Ectodermal cell (in vitro differentiated cells): ENCODE results near the gene SPAM1.

Experiments
- H3K27ac ChIP-seq: 2 replicates; pipeline ENCODE4 v1.7.0; 2013; ENCODE audit warnings: mild to moderate bottlenecking, low read depth, low read length; ENCODE audit not compliant: insufficient read depth, poor library complexity, severe bottlenecking
- H3K27me3 ChIP-seq: 2 replicates; pipeline ENCODE4 v1.7.0; 2013; ENCODE audit warnings: mild to moderate bottlenecking, low read length; ENCODE audit not compliant: insufficient read depth, control insufficient read depth, poor library complexity, severe bottlenecking
- H3K36me3 ChIP-seq: one replicate; pipeline ENCODE4 v1.7.0; 2013; ENCODE audit warnings: low read length; ENCODE audit not compliant: control insufficient read depth, insufficient read depth
- H3K4me1 ChIP-seq: one replicate; pipeline ENCODE4 v1.7.0; 2013; ENCODE audit warnings: low read length; ENCODE audit not compliant: control insufficient read depth, insufficient read depth
- H3K4me3 ChIP-seq: 2 replicates; pipeline ENCODE4 v1.7.0; 2013; ENCODE audit warnings: low read depth, low read length, control low read depth; ENCODE audit not compliant: insufficient read depth
- H3K9me3 ChIP-seq: 2 replicates; pipeline ENCODE4 v1.7.0; 2013; ENCODE audit warnings: mild to moderate bottlenecking, low read length, moderate library complexity; ENCODE audit not compliant: control insufficient read depth
- WGBS, 2 experiments: methylation state at CpG; one replicate each; pipeline ENCODE4 v1.1.7; 2013; ENCODE audit warnings: missing lambda C conversion rate in 2 of 2; 5-methylcytosine and 5-hydroxymethylcytosine counted together

Gene SPAM1

GRCh38 chr7:123917878-123918277, 7.2 kb upstream of the SPAM1 start:
- WGBS, 2 experiments, result 92 to 95% methylated on average over 12 of the region's 12 CpGs
- no peaks in the 10 kb centered on the region for H3K4me1 ChIP-seq
- H3K27me3 ChIP-seq, result no peaks in the 10 kb centered on the region
- H3K36me3 ChIP-seq, result no peaks in the 10 kb centered on the region
- H3K4me3 ChIP-seq, result no peak overlapping the region
- no peaks in the 10 kb centered on the region for H3K9me3 ChIP-seq
- no peak overlapping the region for H3K27ac ChIP-seq

GRCh38 chr7:123918309-123918708, 6.7 kb upstream of the SPAM1 start:
- H3K36me3 ChIP-seq, result no peaks in the 10 kb centered on the region
- H3K4me1 ChIP-seq, result no peaks in the 10 kb centered on the region
- no peaks in the 10 kb centered on the region for H3K27me3 ChIP-seq
- WGBS, 2 experiments, result 92 to 96% methylated on average over 8 of the region's 8 CpGs
- no peak overlapping the region for H3K4me3 ChIP-seq
- no peak overlapping the region for H3K27ac ChIP-seq
- H3K9me3 ChIP-seq, result no peaks in the 10 kb centered on the region

- H3K4me1 ChIP-seq, result no peaks in the 10 kb centered on the region
- no peak overlapping the region for H3K27ac ChIP-seq
- H3K36me3 ChIP-seq, result no peaks in the 10 kb centered on the region
- no peaks in the 10 kb centered on the region for H3K9me3 ChIP-seq
- 94 to 96% methylated on average over 4 of the region's 4 CpGs for WGBS, 2 experiments
- no peak overlapping the region for H3K4me3 ChIP-seq
- no peaks in the 10 kb centered on the region for H3K27me3 ChIP-seq
These were observed 1.4 kb upstream of the SPAM1 start for GRCh38 chr7:123923599-123923998.

- Histone ChIP-seq H3K36me3 (no peaks in the 10 kb centered on the region), H3K4me3 (no peak overlapping the region), H3K4me1 (peaks cover 6% of the 10 kb centered on the region), H3K27ac (peak overlapping the region; percentile 27), H3K27me3 (no peaks in the 10 kb centered on the region), H3K9me3 (no peaks in the 10 kb centered on the region)
These were observed 4.1 kb downstream of the SPAM1 start for GRCh38 chr7:123929107-123929506.

GRCh38 chr7:123929655-123930054, 4.6 kb downstream of the SPAM1 start:
- 24 to 26% methylated on average over 2 of the region's 2 CpGs for WGBS, 2 experiments

GRCh38 chr7:123935436-123936381, 10.7 kb downstream of the SPAM1 start:
- Histone ChIP-seq H3K27me3 (no peaks in the 10 kb centered on the region), H3K4me3 (no peak overlapping the region), H3K27ac (no peak overlapping the region), H3K9me3 (no peaks in the 10 kb centered on the region), H3K36me3 (no peaks in the 10 kb centered on the region), H3K4me1 (no peaks in the 10 kb centered on the region)
- 86 to 88% methylated on average over 1 of the region's 1 CpG for WGBS, 2 experiments

More at GRCh38 chr7:123929655-123930054, 4.6 kb downstream of the SPAM1 start:
- Histone ChIP-seq H3K36me3 (no peaks in the 10 kb centered on the region), H3K4me3 (no peak overlapping the region), H3K27me3 (no peaks in the 10 kb centered on the region), H3K27ac (no peak overlapping the region), H3K9me3 (no peaks in the 10 kb centered on the region), H3K4me1 (peaks cover 6% of the 10 kb centered on the region)

- WGBS, 2 experiments, result 89 to 94% methylated on average over 2 of the region's 2 CpGs
- no peaks in the 10 kb centered on the region for H3K36me3 ChIP-seq
- H3K4me3 ChIP-seq, result no peak overlapping the region
- no peak overlapping the region for H3K27ac ChIP-seq
- no peaks in the 10 kb centered on the region for H3K27me3 ChIP-seq
- H3K4me1 ChIP-seq, result no peaks in the 10 kb centered on the region
- H3K9me3 ChIP-seq, result no peaks in the 10 kb centered on the region
These were observed 11.3 kb downstream of the SPAM1 start for GRCh38 chr7:123936388-123936787.

- WGBS, 2 experiments, result 81 to 87% methylated on average over 2 of the region's 3 CpGs
- H3K27ac ChIP-seq, result no peak overlapping the region
- H3K36me3 ChIP-seq, result no peaks in the 10 kb centered on the region
- peaks cover 5% of the 10 kb centered on the region for H3K4me1 ChIP-seq
- H3K4me3 ChIP-seq, result no peak overlapping the region
- H3K9me3 ChIP-seq, result no peaks in the 10 kb centered on the region
- H3K27me3 ChIP-seq, result no peaks in the 10 kb centered on the region
These were observed 14.7 kb downstream of the SPAM1 start for GRCh38 chr7:123939784-123940183.

- H3K4me3 ChIP-seq, result no peak overlapping the region
- no peaks in the 10 kb centered on the region for H3K27me3 ChIP-seq
- no peaks in the 10 kb centered on the region for H3K9me3 ChIP-seq
- peaks cover 17% of the 10 kb centered on the region for H3K4me1 ChIP-seq
- no peak overlapping the region for H3K27ac ChIP-seq
- 69 to 76% methylated on average over 2 to 3 of the region's 3 CpGs for WGBS, 2 experiments
- H3K36me3 ChIP-seq, result no peaks in the 10 kb centered on the region
These were observed 16.5 kb downstream of the SPAM1 start for GRCh38 chr7:123941391-123942180.

- Histone ChIP-seq H3K27me3 (no peaks in the 10 kb centered on the region), H3K27ac (no peak overlapping the region), H3K4me3 (no peak overlapping the region), H3K4me1 (peaks cover 17% of the 10 kb centered on the region), H3K9me3 (no peaks in the 10 kb centered on the region), H3K36me3 (no peaks in the 10 kb centered on the region)
- 4 to 7% methylated on average over 1 of the region's 1 CpG for WGBS, 2 experiments
These were observed 19.4 kb downstream of the SPAM1 start for GRCh38 chr7:123944395-123944794.
